Measurements from ENCODE around the gene CELF2. TPM values are rescaled to one million over a fixed set of nuclear protein-coding genes. Genes with fewer than 3 reads are reported as not detected.

CELF2 gene
- total RNA-seq, 4 donors from 2014 or later, result 27.0 to 44.1 (median 31.3) TPM

DNA sequence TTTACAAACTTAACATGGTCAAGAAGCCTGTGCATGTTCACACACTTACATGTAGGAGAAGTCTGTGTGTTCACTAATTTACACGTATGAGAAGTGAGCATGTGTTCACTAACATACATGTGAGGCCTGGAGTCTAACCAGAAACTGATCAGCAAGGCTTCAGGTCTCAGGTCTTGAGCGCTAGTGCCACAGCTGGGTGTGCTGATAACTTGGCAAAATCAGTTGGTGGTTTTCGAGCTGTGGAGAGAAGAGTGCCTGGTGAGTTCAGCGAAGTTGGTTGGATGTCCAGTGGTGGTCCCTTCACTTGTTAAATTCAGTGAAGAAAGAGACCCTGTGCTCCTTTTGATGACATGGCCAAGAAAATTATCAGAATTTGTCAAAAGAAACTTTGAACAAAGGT is 98.7 kb downstream of the CELF2 start:
- Histone ChIP-seq H3K4me3 (no peak overlapping the region), H3K4me1 (peaks cover 0 to 6% (median 0%) of the 10 kb centered on the region in 4 donors), H3K27me3 (no peaks in the 10 kb centered on the region), H3K36me3 (no peaks in the 10 kb centered on the region), H3K9me3 (no peaks in the 10 kb centered on the region), H3K27ac (no peak overlapping the region)
- DNase-seq, result no peak
- WGBS, 2 donors (ENCODE audit: low coverage in 1 of 2), result 94 to 95% methylated on average over 3 to 4 of the region's 4 CpGs
- TF ChIP-seq POLR2AphosphoS5 (IDR thresholded peaks at IDR 0.05), result no peak
- TF ChIP-seq, protein P1, sequence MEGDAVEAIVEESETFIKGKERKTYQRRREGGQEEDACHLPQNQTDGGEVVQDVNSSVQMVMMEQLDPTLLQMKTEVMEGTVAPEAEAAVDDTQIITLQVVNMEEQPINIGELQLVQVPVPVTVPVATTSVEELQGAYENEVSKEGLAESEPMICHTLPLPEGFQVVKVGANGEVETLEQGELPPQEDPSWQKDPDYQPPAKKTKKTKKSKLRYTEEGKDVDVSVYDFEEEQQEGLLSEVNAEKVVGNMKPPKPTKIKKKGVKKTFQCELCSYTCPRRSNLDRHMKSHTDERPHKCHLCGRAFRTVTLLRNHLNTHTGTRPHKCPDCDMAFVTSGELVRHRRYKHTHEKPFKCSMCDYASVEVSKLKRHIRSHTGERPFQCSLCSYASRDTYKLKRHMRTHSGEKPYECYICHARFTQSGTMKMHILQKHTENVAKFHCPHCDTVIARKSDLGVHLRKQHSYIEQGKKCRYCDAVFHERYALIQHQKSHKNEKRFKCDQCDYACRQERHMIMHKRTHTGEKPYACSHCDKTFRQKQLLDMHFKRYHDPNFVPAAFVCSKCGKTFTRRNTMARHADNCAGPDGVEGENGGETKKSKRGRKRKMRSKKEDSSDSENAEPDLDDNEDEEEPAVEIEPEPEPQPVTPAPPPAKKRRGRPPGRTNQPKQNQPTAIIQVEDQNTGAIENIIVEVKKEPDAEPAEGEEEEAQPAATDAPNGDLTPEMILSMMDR (IDR thresholded peaks at IDR 0.05), result no peak
- intact Hi-C loops (cut with DNase I; ENCODE audit: low total_unique reads), result no loop called here
- in situ Hi-C loops (cut with MboI; ENCODE audit: low pct_ligation_motif_present in 1 of 4, low pct_unique_long_range_greater_than_20kb in 1 of 4, low sequenced_read_pairs in 3 of 4), result no loop called here

DNA sequence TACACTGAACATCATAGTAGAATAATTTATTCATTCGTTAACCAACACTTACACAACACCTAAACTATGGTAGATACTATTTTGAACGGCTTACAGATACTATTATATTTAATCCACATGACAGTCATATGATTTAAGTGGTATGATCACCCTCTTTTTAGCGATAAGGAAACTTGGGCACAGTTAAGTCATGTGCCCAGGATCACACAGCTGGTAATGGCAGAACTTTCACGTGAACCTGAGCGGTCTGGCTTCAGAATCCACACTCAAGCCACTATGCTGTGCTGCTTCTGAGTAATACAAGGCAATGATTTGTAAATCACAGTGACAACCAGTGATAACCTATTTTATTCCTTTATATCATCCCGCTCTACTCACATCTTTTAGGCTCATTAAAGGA is 99.1 kb downstream of the CELF2 start:
- Histone ChIP-seq H3K36me3 (no peaks in the 10 kb centered on the region), H3K27me3 (no peaks in the 10 kb centered on the region), H3K9me3 (no peaks in the 10 kb centered on the region), H3K27ac (no peak overlapping the region), H3K4me1 (peaks cover 0 to 6% (median 0%) of the 10 kb centered on the region in 4 donors), H3K4me3 (no peak overlapping the region)
- in situ Hi-C loops (cut with MboI; ENCODE audit: low pct_ligation_motif_present in 1 of 4, low pct_unique_long_range_greater_than_20kb in 1 of 4, low sequenced_read_pairs in 3 of 4), result no loop called here
- intact Hi-C loops (cut with DNase I; ENCODE audit: low total_unique reads), result no loop called here
- 76 to 88% methylated on average over 5 to 6 of the region's 6 CpGs for WGBS, 2 donors (ENCODE audit: low coverage in 1 of 2)
- no peak for DNase-seq
- no peak for TF ChIP-seq POLR2A (IDR thresholded peaks at IDR 0.05)
- TF ChIP-seq, protein P1 (IDR thresholded peaks at IDR 0.05), result no peak
- no peak for TF ChIP-seq POLR2AphosphoS5 (IDR thresholded peaks at IDR 0.05)
- TF ChIP-seq EP300 (IDR thresholded peaks at IDR 0.05; ENCODE audit: low read depth), result no peak

DNA sequence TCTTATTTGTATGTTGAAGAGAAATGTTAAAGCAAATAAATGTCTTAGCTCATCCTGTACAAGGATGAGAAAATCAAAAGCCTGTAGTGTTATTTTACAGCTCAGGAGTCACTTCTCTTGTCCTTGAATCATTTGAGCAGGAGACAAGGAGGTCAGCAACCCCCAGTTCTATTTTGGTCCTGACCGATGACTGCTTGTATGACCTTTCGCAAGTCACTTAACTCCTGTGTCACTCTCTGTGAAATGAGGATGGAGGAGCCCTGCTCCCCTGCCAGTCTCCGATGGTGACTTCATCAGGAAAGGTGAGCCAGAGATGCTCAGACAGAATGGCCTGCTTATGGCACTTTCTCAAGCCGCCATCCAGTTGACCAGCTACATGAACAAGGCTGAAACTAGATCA is 101.0 kb downstream of the CELF2 start:
- Histone ChIP-seq H3K27me3 (no peaks in the 10 kb centered on the region), H3K4me1 (peaks cover 0 to 1% (median 0%) of the 10 kb centered on the region in 4 donors), H3K9me3 (no peaks in the 10 kb centered on the region), H3K4me3 (no peak overlapping the region), H3K36me3 (no peaks in the 10 kb centered on the region), H3K27ac (no peak overlapping the region)
- WGBS, 2 donors (ENCODE audit: low coverage in 1 of 2), result 67 to 96% methylated on average over 1 to 4 of the region's 4 CpGs
- DNase-seq, result no peak
- intact Hi-C loops (cut with DNase I; ENCODE audit: low total_unique reads), result no loop called here
- TF ChIP-seq EP300 (IDR thresholded peaks at IDR 0.05; ENCODE audit: low read depth) (no peak), POLR2AphosphoS5 (IDR thresholded peaks at IDR 0.05) (no peak), POLR2A (IDR thresholded peaks at IDR 0.05) (no peak)
- TF ChIP-seq, protein P1 (IDR thresholded peaks at IDR 0.05), result no peak
- in situ Hi-C loops (cut with MboI; ENCODE audit: low pct_ligation_motif_present in 1 of 4, low pct_unique_long_range_greater_than_20kb in 1 of 4, low sequenced_read_pairs in 3 of 4), result no loop called here

DNA sequence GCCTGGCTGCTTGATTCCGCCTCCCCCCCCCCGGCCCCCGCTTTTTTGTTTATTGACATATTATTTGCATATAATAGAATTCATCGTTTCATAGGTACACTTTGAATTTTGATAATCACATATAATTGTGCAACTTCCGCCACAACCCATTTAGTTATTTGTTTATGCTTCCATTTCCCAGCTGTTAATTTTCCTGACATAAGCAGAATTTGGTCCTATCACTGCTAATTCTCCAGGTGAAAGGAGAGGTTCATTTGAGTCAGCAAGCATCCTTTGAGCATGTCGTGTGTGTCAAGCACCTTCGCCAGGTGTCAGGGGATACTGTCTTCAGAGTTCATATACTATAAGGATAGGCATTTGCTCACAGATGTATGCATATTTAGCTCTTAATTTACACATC is 102.2 kb downstream of the CELF2 start:
- DNase-seq, result no peak
- H3K27ac ChIP-seq, result no peak overlapping the region
- WGBS, 2 donors (ENCODE audit: low coverage in 1 of 2), result 88 to 89% methylated on average over 7 of the region's 7 CpGs
- in situ Hi-C loops (cut with MboI; ENCODE audit: low pct_ligation_motif_present in 1 of 4, low pct_unique_long_range_greater_than_20kb in 1 of 4, low sequenced_read_pairs in 3 of 4), result no loop called here
- no peaks in the 10 kb centered on the region for H3K36me3 ChIP-seq
- no peaks in the 10 kb centered on the region for H3K9me3 ChIP-seq
- intact Hi-C loops (cut with DNase I; ENCODE audit: low total_unique reads), result no loop called here
- no peaks in the 10 kb centered on the region for H3K27me3 ChIP-seq
- no peaks in the 10 kb centered on the region for H3K4me1 ChIP-seq
- no peak overlapping the region for H3K4me3 ChIP-seq
- TF ChIP-seq POLR2A (IDR thresholded peaks at IDR 0.05), result no peak
- TF ChIP-seq EP300 (IDR thresholded peaks at IDR 0.05; ENCODE audit: low read depth), result no peak
- TF ChIP-seq POLR2AphosphoS5 (IDR thresholded peaks at IDR 0.05), result no peak
- TF ChIP-seq, protein P1 (IDR thresholded peaks at IDR 0.05), result no peak
